Activated gamma-delta T cell treated with Interleukin-2 at 50 U/mL for 16 hours (primary cell): ENCODE data around the gene PRRC2B.
"Not testable (repeated sequence)": the region's sequence is repeated elsewhere in the genome, so short reads cannot be mapped to it uniquely, and the experiment has no call there.

ENCODE experiments used
- DNase-seq: peaks from one replicate; pipeline ENCODE4 v3.0.0-alpha.2; 2020

The PRRC2B gene

DNA sequence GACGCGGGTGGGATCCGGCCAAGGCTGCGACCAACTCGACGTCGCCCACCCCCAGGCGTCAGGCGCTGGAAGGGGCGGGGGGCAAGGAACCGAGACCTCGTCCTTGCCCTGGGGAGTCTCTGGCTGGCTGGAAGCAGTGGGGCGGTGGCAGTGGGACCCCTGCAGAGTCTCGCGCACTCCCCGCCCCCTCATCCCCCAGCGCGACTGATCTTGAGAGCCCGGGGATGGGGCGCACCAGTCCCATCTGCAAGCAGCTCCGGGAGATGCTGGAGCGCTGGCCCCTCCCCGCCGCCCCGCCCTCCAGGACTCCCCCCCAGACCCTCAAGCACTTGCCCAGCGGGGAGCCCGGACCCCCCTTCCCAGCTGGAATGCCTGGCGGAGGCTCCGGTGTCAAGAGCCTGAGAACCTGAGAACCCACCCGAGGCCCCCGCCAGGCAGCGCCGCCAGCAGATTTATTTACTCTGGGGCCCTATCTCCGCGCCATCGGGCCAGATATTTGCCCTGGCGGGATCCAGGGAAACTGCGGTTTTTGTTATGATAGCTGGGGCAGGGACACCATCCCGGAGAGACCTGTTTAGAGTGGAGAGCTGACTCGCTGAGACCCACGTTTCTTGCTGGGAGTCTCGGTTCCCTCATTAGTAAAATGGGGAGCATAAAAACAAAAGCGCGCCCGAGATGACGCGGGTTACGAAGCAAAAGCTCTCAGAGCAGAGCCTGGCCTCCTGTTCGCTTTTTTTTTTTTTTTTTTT, 152.6 kb downstream of the PRRC2B start:
- DNase-seq: no peak

DNA sequence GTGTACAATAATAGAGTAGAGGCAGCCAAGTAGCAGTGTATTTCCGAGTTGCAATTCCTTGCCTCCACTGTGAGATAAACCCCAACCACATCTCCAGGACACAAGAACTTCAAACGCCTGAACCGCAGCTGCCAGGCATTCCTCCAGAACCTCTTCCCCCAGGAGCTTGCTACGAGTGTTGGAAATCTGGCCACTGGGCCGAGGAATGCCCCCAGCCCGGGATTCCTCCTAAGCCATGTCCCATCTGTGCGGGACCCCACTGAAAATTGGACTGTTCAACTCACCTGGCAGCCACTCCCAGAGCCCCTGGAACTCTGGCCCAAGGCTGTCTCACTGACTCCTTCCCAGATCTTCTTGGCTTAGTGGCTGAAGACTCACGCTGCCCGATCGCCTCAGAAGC, 155.3 kb downstream of the PRRC2B start:
- DNase-seq: not testable (repeated sequence)
